ENCODE data around the gene SPINK2. TPM values are rescaled to one million over a fixed set of nuclear protein-coding genes. Genes with fewer than 3 reads are reported as not detected.

The SPINK2 gene
- total RNA-seq, 8 experiments from 2014 or later = 0.81 to 3.4 TPM; not detected in 6

- in situ Hi-C loops (cut with MboI; ENCODE audit: low pct_unique_long_range_greater_than_20kb in 2 of 9, low sequenced_read_pairs in 9 of 9, unreplicated experiment in 9 of 9) = no loop called here
- H3K27ac ChIP-seq = no peak overlapping the region
- no peak overlapping the region for H3K4me3 ChIP-seq
- H3K4me1 ChIP-seq (replicated peaks in 1 of 2) = peaks cover 3 to 8% of the 10 kb centered on the region in 2 donors
- 26 to 98% (median 78%) methylated on average over 4 to 7 of the region's 10 CpGs; no CpG with 5 or more reads in 2 of the 10 experiments for WGBS, 10 experiments
- no peak for ATAC-seq (replicated peaks in 6 of 8)
These were observed 58.8 kb downstream of the SPINK2 start for GRCh38 chr4:56762484-56763250.

GRCh38 chr4:56760183-56760582, 61.3 kb downstream of the SPINK2 start:
- Histone ChIP-seq H3K27ac (no peak overlapping the region), H3K4me1 (replicated peaks in 1 of 2) (peaks cover 10 to 14% of the 10 kb centered on the region in 2 donors), H3K4me3 (no peak overlapping the region)
- WGBS, 10 experiments = 33 to 91% (median 65%) methylated on average over 1 of the region's 1 CpG; no CpG with 5 or more reads in 4 of the 10 experiments
- in situ Hi-C loops (cut with MboI; ENCODE audit: low pct_unique_long_range_greater_than_20kb in 2 of 9, low sequenced_read_pairs in 9 of 9, unreplicated experiment in 9 of 9) = no loop called here
- ATAC-seq (replicated peaks in 6 of 8) = no peak

Other genes with a start within 250 kb of the SPINK2 start
- gene HOPX, start 140.4 kb downstream of the SPINK2 start, total RNA-seq = 100 to 1,000 TPM in 1 of 8 experiments, 1 to 10 TPM in 3, under 1 TPM in 3, not detected in 1; 0.24 to 127 (median 1.8) TPM
- gene REST, start 86.2 kb upstream of the SPINK2 start, total RNA-seq = 10 to 100 TPM in 5 of 8 experiments, 1 to 10 TPM in 3; 7.1 to 45.6 (median 19.0) TPM
- 10 to 100 TPM; 13.4 to 22.5 (median 16.6) TPM for gene NOA1, start 155.9 kb upstream of the SPINK2 start, total RNA-seq
- 100 to 1,000 TPM in 7 of 8 experiments, 10 to 100 TPM in 1; 88.1 to 129 (median 108) TPM for gene POLR2B, start 157.2 kb upstream of the SPINK2 start, total RNA-seq